ENCODE data around the gene NFX1.

The NFX1 gene

GRCh38 chr9:33318225-33318624 lies 27.9 kb downstream of the NFX1 start:
- TF ChIP-seq CTCF (IDR thresholded peaks at IDR 0.05; ENCODE audit: low read depth, low read length, missing control alignments): no peak
- no peak overlapping the region for H3K4me3 ChIP-seq (ENCODE audit: low read depth, low read length)
- no peak for DNase-seq (ENCODE audit: low read depth)

GRCh38 chr9:33318781-33319180 lies 28.5 kb downstream of the NFX1 start:
- no peak for TF ChIP-seq CTCF (IDR thresholded peaks at IDR 0.05; ENCODE audit: low read depth, low read length, missing control alignments)
- DNase-seq (ENCODE audit: low read depth): no peak
- H3K4me3 ChIP-seq (ENCODE audit: low read depth, low read length): no peak overlapping the region

- no peak for TF ChIP-seq CTCF (IDR thresholded peaks at IDR 0.05; ENCODE audit: low read depth, low read length, missing control alignments)
- H3K4me3 ChIP-seq (ENCODE audit: low read depth, low read length): no peak overlapping the region
- DNase-seq (ENCODE audit: low read depth): no peak
Observed at GRCh38 chr9:33320230-33320567, 29.9 kb downstream of the NFX1 start.

- no peak for TF ChIP-seq CTCF (IDR thresholded peaks at IDR 0.05; ENCODE audit: low read depth, low read length, missing control alignments)
- no peak for DNase-seq (ENCODE audit: low read depth)
- H3K4me3 ChIP-seq (ENCODE audit: low read depth, low read length): no peak overlapping the region
Observed at GRCh38 chr9:33320568-33321261, 30.4 kb downstream of the NFX1 start.

GRCh38 chr9:33329117-33329563 lies 38.8 kb downstream of the NFX1 start:
- DNase-seq (ENCODE audit: low read depth): no peak
- no peak for TF ChIP-seq CTCF (IDR thresholded peaks at IDR 0.05; ENCODE audit: low read depth, low read length, missing control alignments)
- no peak overlapping the region for H3K4me3 ChIP-seq (ENCODE audit: low read depth, low read length)

- no peak for DNase-seq (ENCODE audit: low read depth)
- no peak for TF ChIP-seq CTCF (IDR thresholded peaks at IDR 0.05; ENCODE audit: low read depth, low read length, missing control alignments)
- H3K4me3 ChIP-seq (ENCODE audit: low read depth, low read length): no peak overlapping the region
Observed at GRCh38 chr9:33329979-33330378, 39.7 kb downstream of the NFX1 start.

GRCh38 chr9:33331377-33331891 lies 41.1 kb downstream of the NFX1 start:
- no peak for DNase-seq (ENCODE audit: low read depth)
- no peak for TF ChIP-seq CTCF (IDR thresholded peaks at IDR 0.05; ENCODE audit: low read depth, low read length, missing control alignments)
- no peak overlapping the region for H3K4me3 ChIP-seq (ENCODE audit: low read depth, low read length)

Data from GM12864 (cell line).